ENCODE results near the gene YAE1. TPM values are rescaled to one million over a fixed set of nuclear protein-coding genes. Genes with fewer than 3 reads are reported as not detected.

Gene YAE1
- polyA plus RNA-seq, 3 donors: 43.4 to 45.7 (median 45.2) TPM

DNA sequence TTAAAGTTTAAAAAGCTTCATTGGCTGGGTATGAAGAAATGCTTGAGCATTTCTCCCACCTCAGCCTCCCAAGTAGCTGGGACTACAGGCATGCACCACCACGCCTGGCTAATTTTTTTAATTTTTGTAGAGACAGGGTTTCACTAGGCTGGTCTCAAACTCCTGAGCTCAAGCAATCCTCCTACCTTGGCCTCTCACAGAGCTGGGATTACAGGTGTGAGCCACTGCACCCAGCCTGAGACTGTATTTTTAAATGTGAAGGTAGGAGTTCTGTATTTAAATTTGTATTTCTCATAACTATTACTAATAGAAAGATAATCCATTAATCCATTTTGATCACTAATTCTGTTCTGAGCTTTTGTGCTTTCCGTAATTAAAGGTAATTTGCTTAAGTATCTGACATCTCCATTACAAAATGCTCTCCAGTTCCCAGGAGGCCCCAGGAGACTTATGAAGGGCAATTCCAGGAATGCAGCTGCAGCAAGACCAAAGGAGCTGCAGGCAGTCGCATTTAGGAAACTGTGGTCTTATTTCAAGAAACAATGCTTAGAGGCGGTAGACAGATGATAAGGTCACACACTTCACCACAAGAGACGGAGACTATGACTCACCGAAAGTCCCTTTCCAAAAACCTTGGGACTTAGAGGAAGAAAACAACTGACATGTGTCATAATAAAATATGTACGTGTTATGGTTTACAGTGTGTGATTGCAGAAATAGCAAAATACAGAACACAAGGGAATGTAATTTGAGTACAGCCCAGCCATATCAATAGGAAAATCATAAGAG, 23.3 kb downstream of the YAE1 start:
- DNase-seq (ENCODE audit: extremely low read depth in 1 of 11, low read depth in 9 of 11, low spot score in 4 of 11): no peak

DNA sequence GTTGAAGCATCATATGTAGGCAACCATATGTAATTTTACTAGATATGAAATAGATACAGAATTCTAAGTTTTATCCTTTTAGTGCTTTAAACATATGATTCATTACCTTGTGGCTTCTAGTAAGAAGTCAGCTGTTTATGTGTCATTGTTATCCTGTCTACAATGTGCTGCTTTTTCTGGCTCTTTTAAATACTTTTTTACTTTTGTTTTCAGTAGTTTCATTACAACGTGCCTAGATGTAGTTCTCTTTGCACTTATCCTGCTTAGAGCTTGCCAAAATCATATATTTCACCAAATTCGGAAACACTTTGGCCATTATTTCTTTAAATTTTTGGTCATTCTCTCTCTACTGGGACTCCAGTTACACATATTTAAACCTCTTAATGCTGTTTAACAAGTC, 26.4 kb downstream of the YAE1 start:
- DNase-seq (ENCODE audit: extremely low read depth in 1 of 11, low read depth in 9 of 11, low spot score in 4 of 11): no peak

DNA sequence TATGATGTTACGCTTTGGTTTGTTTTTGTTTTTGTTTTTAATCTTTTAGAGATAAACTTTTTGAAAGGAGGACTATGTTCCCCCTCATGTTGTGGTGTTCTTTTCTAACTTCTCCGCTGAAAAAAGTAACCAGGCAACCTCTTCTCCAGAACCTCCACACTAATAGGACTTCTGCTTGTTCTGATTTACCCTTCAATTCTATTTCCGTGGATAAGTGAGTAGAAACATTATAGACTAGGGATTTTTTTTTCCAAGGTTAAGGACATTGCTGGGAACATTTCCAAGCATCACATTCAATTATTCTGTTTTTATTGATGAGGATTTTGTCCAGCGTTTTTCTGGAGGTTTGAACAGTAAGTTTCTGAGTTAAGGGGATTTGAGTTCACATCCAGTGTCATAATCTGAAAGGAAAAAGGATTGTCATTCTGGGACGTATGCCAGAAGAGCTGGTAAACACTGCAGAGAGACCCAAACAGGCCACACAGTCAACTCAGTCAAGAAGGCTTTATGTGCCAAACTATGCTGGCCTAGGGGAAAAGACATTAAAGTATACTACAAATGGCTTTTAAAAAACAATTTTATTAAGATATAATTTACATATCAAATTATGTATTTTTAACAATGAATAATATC, 28.9 kb downstream of the YAE1 start:
- DNase-seq (ENCODE audit: extremely low read depth in 1 of 11, low read depth in 9 of 11, low spot score in 4 of 11): peak in 1 of 11 donors; percentile 22

DNA sequence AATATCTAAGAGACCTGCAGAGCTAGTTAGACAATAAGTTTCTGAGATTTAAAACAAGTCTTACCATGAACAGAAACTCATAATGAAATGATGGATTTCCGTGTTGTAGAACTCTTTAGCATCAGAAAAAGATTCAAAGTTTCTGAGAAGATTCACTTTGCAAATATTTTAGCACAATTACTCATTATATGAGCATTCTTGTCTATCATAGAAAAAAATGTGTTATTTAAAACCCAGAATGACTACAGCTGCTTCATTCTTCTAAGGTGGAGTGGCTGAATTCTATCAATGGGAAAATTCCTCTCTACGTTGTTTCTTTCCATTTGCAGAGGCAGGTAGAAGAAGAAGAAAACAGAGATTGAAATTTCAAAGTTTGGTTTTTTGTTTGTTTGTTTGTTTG, 36.1 kb downstream of the YAE1 start:
- DNase-seq (ENCODE audit: extremely low read depth in 1 of 11, low read depth in 9 of 11, low spot score in 4 of 11): no peak

DNA sequence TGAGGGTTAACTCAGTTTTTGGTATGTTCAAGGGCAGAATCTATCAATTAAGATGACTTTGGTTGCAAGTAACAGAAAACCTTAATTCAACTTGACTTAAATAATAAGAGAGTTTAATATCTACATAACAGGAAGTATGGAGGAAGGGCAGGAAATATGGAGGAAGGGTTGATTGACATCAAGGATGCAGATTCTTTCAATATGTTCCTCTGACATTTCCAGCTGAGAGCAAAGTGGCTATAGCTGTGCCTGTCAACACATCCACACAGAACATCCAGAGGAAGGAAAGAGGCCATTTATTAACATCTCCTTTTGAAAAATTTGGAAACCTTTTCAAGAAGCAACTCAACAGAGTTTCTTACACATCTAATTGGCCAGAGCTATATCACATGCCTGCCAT, 37.7 kb downstream of the YAE1 start:
- DNase-seq (ENCODE audit: extremely low read depth in 1 of 11, low read depth in 9 of 11, low spot score in 4 of 11): no peak

DNA sequence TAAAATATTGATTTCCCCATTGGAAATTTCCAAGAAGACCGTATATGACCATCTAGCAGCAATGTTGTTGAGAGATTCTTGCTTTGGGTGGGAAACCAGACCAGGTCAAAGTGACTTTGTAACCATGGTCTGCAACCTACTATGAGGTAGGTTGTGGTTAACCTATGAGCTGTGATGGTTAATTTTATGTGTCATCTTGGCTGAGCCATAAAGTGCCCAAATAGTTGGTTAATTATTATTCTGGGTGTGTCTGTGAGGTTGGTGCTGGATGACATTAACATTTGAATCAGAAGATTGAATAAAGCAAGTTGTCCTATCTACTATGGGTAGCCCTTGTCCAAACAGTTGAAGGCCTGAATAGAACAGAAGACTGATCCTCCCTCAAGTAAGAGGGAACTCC, 38.9 kb downstream of the YAE1 start:
- DNase-seq (ENCODE audit: extremely low read depth in 1 of 11, low read depth in 9 of 11, low spot score in 4 of 11): no peak

DNA sequence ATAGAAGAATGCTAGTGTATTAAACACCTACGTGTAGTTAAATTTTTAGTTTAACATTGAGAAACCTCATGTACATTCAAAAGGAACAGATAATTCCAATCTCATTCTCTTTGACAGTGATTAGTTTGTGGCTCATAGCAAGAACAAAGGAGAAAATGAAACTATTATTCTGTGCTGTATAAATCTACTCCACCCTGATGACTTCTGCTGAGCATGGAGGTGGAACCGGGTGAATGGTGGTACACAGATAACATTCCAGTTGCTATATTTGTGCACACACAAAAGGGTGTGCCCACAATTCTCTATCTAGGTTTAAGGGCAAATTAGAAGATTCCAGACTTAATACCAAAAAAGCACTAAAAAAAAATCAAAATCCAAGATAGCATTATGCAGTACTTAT, 40.1 kb downstream of the YAE1 start:
- DNase-seq (ENCODE audit: extremely low read depth in 1 of 11, low read depth in 9 of 11, low spot score in 4 of 11): no peak

DNA sequence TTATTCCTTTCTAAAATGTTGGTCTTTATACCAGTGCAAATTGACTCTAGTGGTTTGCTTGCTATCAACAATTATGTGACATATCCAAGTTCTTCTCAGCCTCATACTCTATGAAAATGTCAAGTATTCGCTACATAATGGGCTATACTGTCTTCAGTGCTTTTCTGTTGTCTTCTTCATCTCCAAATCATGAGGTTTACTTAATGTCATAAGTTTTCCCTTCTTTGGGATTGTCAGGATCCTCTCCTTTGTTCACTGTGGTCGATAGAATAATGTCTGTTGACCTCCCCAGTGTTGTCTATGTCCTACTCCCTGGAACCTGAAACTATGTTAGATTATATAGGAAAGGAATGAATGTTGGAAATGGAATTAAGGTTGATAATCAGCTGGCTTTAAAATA, 40.7 kb downstream of the YAE1 start:
- no peak for DNase-seq (ENCODE audit: extremely low read depth in 1 of 11, low read depth in 9 of 11, low spot score in 4 of 11)

DNA sequence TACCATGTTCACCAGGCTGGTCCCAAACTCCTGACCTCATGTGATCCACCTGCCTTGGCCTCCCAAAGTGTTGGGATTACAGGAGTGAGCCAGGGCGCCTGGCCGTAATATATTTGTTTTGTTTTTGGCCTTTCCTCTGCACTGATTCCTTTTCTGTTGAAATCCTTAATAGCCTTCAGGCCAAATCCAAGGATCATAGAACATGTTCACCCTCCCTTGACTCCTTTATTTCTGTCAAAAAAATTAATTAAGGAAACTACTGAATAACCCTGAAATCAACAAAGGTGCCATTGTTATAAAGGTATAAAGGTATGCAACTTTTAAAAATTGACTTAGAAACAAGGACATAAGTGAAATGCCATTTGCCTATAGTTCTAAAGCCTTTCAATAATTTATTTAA, 41.7 kb downstream of the YAE1 start:
- no peak for DNase-seq (ENCODE audit: extremely low read depth in 1 of 11, low read depth in 9 of 11, low spot score in 4 of 11)

DNA sequence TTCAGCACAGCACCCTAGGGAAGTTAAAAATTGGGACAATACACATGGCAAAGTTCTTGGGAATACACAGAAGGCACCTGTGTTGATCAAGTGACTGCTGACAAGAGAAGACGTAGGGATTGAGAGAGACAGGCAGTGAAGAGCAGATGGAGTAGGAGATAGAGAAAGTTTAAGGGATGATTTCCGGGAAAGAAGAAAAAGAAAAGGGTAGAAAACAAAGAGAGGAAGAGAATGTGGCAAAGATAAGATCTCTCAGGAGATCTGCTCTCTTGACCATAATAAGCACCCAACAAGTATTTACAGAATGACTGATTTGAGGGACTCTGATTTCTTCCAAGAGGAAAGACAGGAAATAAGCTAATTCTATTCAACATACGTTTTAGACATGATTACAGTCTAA, 42.1 kb downstream of the YAE1 start:
- no peak for DNase-seq (ENCODE audit: extremely low read depth in 1 of 11, low read depth in 9 of 11, low spot score in 4 of 11)

DNA sequence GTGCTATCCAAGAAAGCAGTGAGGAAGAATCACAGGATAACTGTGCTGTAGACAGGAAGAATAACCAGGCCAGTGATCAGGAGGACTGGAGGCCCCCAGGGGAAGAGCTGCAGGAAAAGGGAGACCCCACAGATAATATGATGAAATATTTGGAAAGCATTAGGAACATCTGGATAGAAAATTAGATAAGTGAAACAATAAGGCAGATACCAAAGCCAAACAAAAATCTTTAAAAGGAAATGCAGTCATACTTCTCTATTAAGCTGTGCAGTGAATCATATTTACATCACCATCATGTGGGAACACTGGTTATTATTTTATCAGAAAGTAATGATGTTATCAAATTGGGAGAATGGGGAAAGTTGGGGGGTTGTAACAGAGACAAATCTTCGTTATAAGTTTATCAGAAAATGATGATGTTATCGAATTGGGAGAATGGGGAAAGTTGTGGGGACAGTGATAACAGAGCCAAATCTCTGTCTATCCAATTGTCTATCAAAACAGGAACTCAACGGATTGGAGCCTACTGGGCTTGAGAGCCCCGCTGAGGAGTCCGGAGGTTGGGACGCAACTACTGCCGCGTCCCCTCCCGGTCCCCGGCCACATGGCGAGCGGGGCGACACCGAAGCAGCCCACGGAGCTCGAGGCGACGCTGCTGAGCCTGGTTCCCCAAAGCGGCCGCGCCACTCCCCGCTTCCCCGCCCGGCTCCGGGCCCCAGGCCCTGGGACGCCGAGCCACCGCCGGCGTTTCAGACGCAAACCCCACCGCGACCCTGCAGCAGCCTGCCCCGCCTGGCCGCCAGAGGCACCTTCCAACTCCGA, 43.1 kb downstream of the YAE1 start:
- DNase-seq (ENCODE audit: extremely low read depth in 1 of 11, low read depth in 9 of 11, low spot score in 4 of 11): no peak

DNA sequence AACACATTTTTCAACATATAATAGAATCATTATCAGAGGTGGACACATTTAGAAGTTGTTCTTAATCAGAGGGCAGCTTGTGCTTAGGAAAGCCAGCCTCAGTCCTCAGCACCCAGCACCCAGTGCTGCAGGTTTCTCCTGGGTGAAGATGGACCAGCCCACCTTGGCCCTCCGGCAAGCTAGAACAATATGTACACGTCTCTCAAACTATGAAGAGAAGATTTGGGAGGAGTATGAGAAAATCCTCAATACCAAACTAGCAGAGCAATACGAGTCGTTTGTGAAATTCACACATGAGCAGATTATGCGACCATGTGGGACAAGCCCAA, 43.7 kb downstream of the YAE1 start:
- no peak for DNase-seq (ENCODE audit: extremely low read depth in 1 of 11, low read depth in 9 of 11, low spot score in 4 of 11)

DNA sequence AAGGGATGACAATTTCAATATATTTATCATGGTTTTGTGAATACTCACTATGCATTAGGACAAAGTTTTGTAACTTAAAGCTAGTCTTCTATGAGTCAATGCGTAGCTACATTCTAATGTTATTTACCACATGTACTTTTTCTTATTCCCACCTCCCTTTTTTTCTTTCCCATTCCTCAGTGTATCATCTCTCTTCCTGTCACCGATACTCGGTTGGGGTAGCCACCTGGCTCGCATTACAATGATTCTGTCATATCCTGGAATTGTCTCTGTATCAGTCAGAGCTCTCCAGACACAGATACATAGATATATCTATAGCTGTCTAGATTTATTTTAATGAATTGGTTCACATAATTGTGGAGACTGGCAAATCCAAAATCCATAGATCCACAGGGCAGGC, 47.4 kb downstream of the YAE1 start:
- DNase-seq (ENCODE audit: extremely low read depth in 1 of 11, low read depth in 9 of 11, low spot score in 4 of 11): no peak

DNA sequence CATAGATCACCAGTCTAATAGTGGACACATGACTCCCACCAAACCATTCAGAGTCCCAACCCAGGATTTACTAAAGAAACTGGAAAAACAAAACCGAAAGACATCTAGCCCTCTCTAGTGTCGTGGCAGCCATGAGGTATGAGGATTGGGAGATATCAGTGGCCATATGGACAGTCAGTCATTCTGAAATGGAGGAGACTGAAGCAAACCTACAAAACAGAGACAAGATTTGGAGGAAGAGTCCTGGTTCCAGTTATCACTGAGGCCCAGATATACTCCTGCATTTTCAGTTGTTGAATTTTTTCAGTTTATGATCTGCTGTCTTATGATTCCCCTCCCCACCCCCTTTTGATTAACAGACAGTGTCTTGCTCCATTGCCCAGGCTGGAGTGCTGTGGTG, 48.1 kb downstream of the YAE1 start:
- no peak for DNase-seq (ENCODE audit: extremely low read depth in 1 of 11, low read depth in 9 of 11, low spot score in 4 of 11)

DNA sequence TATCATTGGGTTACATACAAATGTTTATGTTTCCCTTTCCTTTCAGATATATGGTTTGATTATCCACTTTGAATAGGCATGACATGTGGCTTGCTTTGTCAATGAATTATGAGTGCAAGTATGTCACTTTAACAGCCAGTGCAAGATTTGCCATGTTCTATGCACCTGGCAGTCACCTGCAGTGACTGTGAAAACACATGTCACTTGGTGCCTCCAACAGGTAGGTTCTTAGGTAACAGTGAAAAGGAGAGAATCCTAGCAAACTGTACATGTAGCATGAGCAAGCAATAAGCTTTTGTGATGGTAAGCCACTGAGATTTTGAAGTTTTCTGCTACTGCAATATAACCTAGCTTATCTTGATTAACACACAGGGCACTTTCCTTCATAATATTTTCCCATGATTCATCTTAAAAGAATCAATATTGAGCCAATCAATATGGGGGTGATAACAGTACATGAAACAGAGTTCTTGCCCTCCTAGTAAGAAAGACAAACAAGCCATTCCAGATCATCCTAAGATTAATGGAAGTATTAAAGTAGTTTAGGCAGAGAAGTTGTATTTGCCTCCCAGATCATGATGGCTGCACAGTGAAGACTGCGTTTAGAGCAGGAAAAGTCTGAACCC, 49.3 kb downstream of the YAE1 start:
- no peak for DNase-seq (ENCODE audit: extremely low read depth in 1 of 11, low read depth in 9 of 11, low spot score in 4 of 11)

DNA sequence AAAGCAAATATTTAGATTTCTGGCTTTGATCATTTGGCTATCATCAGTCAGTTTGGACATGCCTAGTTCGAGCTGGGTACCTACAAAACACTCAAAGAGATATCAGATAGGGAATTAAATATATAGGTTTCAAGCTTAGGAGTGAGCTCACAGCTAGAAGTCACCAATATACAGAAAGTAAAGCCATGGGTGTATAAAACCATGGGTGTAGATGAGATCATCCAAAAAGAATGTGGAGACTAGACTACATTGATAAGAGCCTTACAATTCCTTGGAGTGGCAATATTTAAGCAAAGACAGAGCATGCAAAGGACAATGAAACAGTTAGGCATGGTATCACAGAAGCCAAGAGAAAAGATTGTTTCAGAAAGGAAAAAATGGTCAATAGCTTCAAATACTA, 49.9 kb downstream of the YAE1 start:
- no peak for DNase-seq (ENCODE audit: extremely low read depth in 1 of 11, low read depth in 9 of 11, low spot score in 4 of 11)

DNA sequence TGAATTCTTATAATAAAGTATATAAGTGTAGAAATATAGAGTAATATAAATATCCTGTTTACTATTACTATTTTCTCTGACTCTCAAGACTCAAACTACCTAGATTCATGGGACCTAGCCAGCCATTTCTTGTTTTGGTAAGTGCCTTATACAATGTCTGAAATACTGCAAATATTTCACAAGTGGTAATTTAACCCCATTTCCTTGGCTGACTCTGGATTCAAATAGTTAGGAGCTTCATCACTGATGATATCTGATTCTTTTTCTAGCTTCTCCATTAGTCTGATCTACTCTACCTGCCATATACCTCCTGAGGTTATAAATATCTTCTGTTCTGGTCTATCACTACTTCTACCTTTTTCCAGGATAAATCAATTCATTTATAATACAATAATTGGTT, 50.8 kb downstream of the YAE1 start:
- no peak for DNase-seq (ENCODE audit: extremely low read depth in 1 of 11, low read depth in 9 of 11, low spot score in 4 of 11)

DNA sequence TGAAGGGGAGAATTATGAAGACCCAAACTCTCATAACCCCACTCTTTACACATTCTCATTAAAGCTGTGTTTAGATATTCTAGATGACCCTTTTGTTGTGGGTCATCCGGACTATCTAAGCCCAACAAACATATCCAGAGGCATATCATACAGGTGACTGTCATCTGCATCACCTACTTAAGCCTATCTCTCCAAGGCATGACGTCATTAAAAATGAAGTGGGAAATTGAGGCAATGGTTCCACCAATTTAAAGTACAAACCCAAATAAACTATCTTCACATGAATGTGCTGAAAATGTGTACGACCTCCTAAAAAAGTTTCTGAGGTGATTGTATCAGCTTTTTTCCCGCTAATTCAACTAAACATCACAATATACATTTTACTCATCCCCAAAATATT, 52.7 kb downstream of the YAE1 start:
- DNase-seq (ENCODE audit: extremely low read depth in 1 of 11, low read depth in 9 of 11, low spot score in 4 of 11): no peak

DNA sequence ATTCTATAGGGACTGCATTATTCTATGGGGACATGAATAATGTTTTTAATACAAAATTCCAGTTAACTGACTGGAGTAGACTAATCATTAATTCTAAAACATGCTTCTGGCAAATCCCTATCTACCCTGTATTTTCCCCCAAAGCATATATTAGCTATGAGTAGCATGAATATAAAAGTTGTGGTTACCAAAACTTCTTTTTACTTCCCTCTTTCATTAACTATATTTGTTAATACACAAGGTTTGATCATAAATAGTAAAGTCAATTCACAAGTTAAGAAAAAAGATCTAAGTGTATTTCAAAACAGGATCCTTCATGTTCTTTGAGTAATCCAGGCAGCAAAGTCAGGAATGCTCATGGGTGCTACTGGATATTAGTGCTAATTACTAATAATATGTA, 54.3 kb downstream of the YAE1 start:
- DNase-seq (ENCODE audit: extremely low read depth in 1 of 11, low read depth in 9 of 11, low spot score in 4 of 11): no peak

DNA sequence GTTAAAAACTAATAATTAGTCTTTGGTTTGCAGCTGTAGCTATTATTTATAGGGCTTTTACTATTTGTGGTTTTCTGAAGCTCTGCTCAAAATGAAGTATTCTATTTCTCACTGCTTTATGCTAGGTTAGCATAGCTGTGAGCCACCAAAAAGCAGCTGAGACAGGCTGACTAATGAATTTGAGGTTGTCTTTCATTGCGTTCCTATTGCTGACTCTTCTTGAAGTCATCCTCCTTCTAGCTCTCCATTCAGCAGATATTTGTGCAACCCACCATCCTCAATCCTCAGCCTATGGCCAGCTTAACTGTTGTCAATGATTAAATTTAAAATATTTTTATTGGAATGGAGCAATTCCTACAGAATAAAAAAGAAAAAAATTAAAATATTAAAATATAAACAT, 55.1 kb downstream of the YAE1 start:
- DNase-seq (ENCODE audit: extremely low read depth in 1 of 11, low read depth in 9 of 11, low spot score in 4 of 11): no peak

Data from renal cortex interstitium (tissue), 11 donors.